ENCODE measurements around the gene SFSWAP. TPM values are rescaled to one million over a fixed set of nuclear protein-coding genes. Genes with fewer than 3 reads are reported as not detected.
A peak's percentile ranks its signal among the peaks of the same experiment; 100 is the strongest.

Gene SFSWAP
- total RNA-seq, 1 experiment from 2014 or later = 48.1 TPM

GRCh38 chr12:131694116-131694838, 16.6 kb upstream of the SFSWAP start:
- no peak for DNase-seq
- H3K9ac ChIP-seq (ENCODE audit: extremely low read depth, insufficient read length, low read length) = no peak overlapping the region
- peaks cover 0 to under 1% of the 10 kb centered on the region in 2 experiments; a peak in 1 of 5 replicates for H3K9me3 Mint-ChIP-seq

More at GRCh38 chr12:131694116-131694838, 16.6 kb upstream of the SFSWAP start:
- no peak overlapping the region for H2BK5ac ChIP-seq (ENCODE audit: insufficient read length, low read length)
- no peak overlapping the region for H2BK12ac ChIP-seq (ENCODE audit: insufficient read length, low read depth, low read length)
- WGBS (ENCODE audit: extremely low coverage, insufficient read length, low lambda C conversion rate) = no CpG with 5 or more reads among the region's 11 CpGs
- no peak overlapping the region for H4K8ac ChIP-seq (replicated peaks; ENCODE audit: insufficient read length, low read depth, low read length)
- no peak overlapping the region for H2AFZ ChIP-seq (ENCODE audit: low read length)
- no peak overlapping the region for H2BK20ac ChIP-seq (ENCODE audit: low read depth, low read length, poor library complexity, severe bottlenecking)
- TF ChIP-seq CTCF (conservative IDR thresholded peaks at IDR 0.05) = no peak
- Mint-ChIP-seq H3K4me3 (no peak overlapping the region), H3K36me3 (ENCODE audit: insufficient read depth in 1 of 3, low read depth in 3 of 3) (no peaks in the 10 kb centered on the region), H3K27ac (peak overlapping the region in 1 of 3 experiments; percentile 70; a peak in 1 of 7 replicates), H3K4me1 (no peaks in the 10 kb centered on the region), H3K27me3 (ENCODE audit: low read depth) (peaks cover 15% of the 10 kb centered on the region)
- H3K27ac ChIP-seq (ENCODE audit: insufficient read length, low read depth, low read length) = no peak overlapping the region
- H2AK5ac ChIP-seq (ENCODE audit: insufficient read length, low read length) = no peak overlapping the region
- H2BK15ac ChIP-seq (ENCODE audit: low read depth, low read length) = no peak overlapping the region
- no peaks in the 10 kb centered on the region for H3K23me2 ChIP-seq (ENCODE audit: insufficient read length, low read depth, low read length, poor library complexity, severe bottlenecking)
- H3K9me3 ChIP-seq (ENCODE audit: control insufficient read depth, low read depth, low read length) = no peaks in the 10 kb centered on the region
- no peaks in the 10 kb centered on the region for H3K4me1 ChIP-seq (ENCODE audit: insufficient read depth, low read length)
- H4K5ac ChIP-seq (ENCODE audit: insufficient read length, low read depth, low read length) = no peak overlapping the region
- H3K79me2 ChIP-seq (ENCODE audit: insufficient read depth, low read length) = no peaks in the 10 kb centered on the region
- no peak overlapping the region for H3K56ac ChIP-seq (ENCODE audit: insufficient read length, low read depth, low read length)
- H4K91ac ChIP-seq (ENCODE audit: insufficient read length, low read depth, low read length) = no peak overlapping the region
- no peak overlapping the region for H3K4ac ChIP-seq (ENCODE audit: low read depth, low read length)
- no peaks in the 10 kb centered on the region for H3K27me3 ChIP-seq (ENCODE audit: insufficient read depth, low read length)
- H3T11ph ChIP-seq (ENCODE audit: low read length) = no peak overlapping the region
- H3K4me2 ChIP-seq (ENCODE audit: insufficient read depth, insufficient read length, low read length) = no peak overlapping the region
- no peaks in the 10 kb centered on the region for H3K79me1 ChIP-seq (ENCODE audit: insufficient read depth, low read depth, low read length, poor library complexity, severe bottlenecking)
- no peak overlapping the region for H2BK120ac ChIP-seq (ENCODE audit: low read depth, low read length, poor library complexity, severe bottlenecking)
- no peak overlapping the region for H3K14ac ChIP-seq (ENCODE audit: insufficient read depth, low read length)
- no peak overlapping the region for H3K18ac ChIP-seq (ENCODE audit: insufficient read length, low read depth, low read length)
- H3K23ac ChIP-seq (ENCODE audit: insufficient read length, low read depth, low read length) = no peak overlapping the region
- H4K20me1 ChIP-seq (ENCODE audit: control insufficient read depth, insufficient read depth, insufficient read length) = no peaks in the 10 kb centered on the region

Data from H9 (cell line).